Measurements from ENCODE around the gene LTF.
A peak's percentile ranks its signal among the peaks of the same experiment; 100 is the strongest.
"Not testable (repeated sequence)": the region's sequence is repeated elsewhere in the genome, so short reads cannot be mapped to it uniquely, and the experiment has no call there.

LTF gene

GRCh38 chr3:46412786-46413298 lies 51.9 kb downstream of the LTF start:
- DNase-seq (ENCODE audit: low read depth) = no peak

GRCh38 chr3:46411271-46411670 lies 53.4 kb downstream of the LTF start:
- DNase-seq (ENCODE audit: low read depth) = no peak

GRCh38 chr3:46410669-46411068 lies 54.0 kb downstream of the LTF start:
- no peak for DNase-seq (ENCODE audit: low read depth)

- DNase-seq (ENCODE audit: low read depth) = no peak
These were observed 54.8 kb downstream of the LTF start for GRCh38 chr3:46409739-46410489.

GRCh38 chr3:46408853-46409252 lies 55.9 kb downstream of the LTF start:
- no peak for DNase-seq (ENCODE audit: low read depth)

- no peak for DNase-seq (ENCODE audit: low read depth)
These were observed 56.7 kb downstream of the LTF start for GRCh38 chr3:46407970-46408369.

GRCh38 chr3:46406788-46407611 lies 57.7 kb downstream of the LTF start, which contains the start of the genes CCR5AS and CCRL2:
TSS of gene CCR5AS (minus strand) at chr3:46407066.
TSS of gene CCRL2 (plus strand) at chr3:46407259. CDS start at chr3:46408080, 821 bp downstream.
- DNase-seq (ENCODE audit: low read depth) = peak; percentile 85

- peak; percentile 49 for DNase-seq (ENCODE audit: low read depth)
These were observed 58.3 kb downstream of the LTF start for GRCh38 chr3:46406443-46406787.

- no peak for DNase-seq (ENCODE audit: low read depth)
These were observed 59.2 kb downstream of the LTF start for GRCh38 chr3:46405301-46406019.

GRCh38 chr3:46402902-46403301 lies 61.8 kb downstream of the LTF start:
- not testable (repeated sequence) for DNase-seq (ENCODE audit: low read depth)

- DNase-seq (ENCODE audit: low read depth) = no peak
These were observed 63.1 kb downstream of the LTF start for GRCh38 chr3:46401579-46401978.

GRCh38 chr3:46400846-46401245 lies 63.9 kb downstream of the LTF start:
- DNase-seq (ENCODE audit: low read depth) = no peak

GRCh38 chr3:46400000-46400734 lies 64.5 kb downstream of the LTF start:
- peak; percentile 65 for DNase-seq (ENCODE audit: low read depth)

- peak; percentile 63 for DNase-seq (ENCODE audit: low read depth)
These were observed 65.1 kb downstream of the LTF start for GRCh38 chr3:46399557-46399956.

- no peak for DNase-seq (ENCODE audit: low read depth)
These were observed 65.6 kb downstream of the LTF start for GRCh38 chr3:46399098-46399497.

GRCh38 chr3:46398186-46398955 lies 66.3 kb downstream of the LTF start:
- no peak for DNase-seq (ENCODE audit: low read depth)

GRCh38 chr3:46397111-46397510 lies 67.6 kb downstream of the LTF start:
- DNase-seq (ENCODE audit: low read depth) = no peak

GRCh38 chr3:46395766-46396530 lies 68.8 kb downstream of the LTF start:
- no peak for DNase-seq (ENCODE audit: low read depth)

- peak; percentile 43 for DNase-seq (ENCODE audit: low read depth)
These were observed 69.5 kb downstream of the LTF start for GRCh38 chr3:46395210-46395661.
